Stimulated activated naive CD8-positive, alpha-beta T cell treated with anti-CD3 and anti-CD28 coated beads, Interleukin-15, Interleukin-2, amounts not matched to agents 100 ng/mL and 50 ng/mL, for 24 hours (primary cell): ENCODE data around the gene EMC6.

ENCODE experiments used
- H3K27ac Mint-ChIP-seq: one replicate; pipeline ENCODE4 v1.8.0; 2021; ENCODE audit warnings: mild to moderate bottlenecking, mixed read lengths
- H3K27me3 Mint-ChIP-seq: one replicate; pipeline ENCODE4 v1.8.0; 2021; ENCODE audit warnings: mixed read lengths
- H3K36me3 Mint-ChIP-seq: one replicate; pipeline ENCODE4 v1.8.0; 2021; ENCODE audit warnings: low read depth, mixed read lengths
- H3K4me1 Mint-ChIP-seq: one replicate; pipeline ENCODE4 v1.8.0; 2021; ENCODE audit warnings: low read depth, mixed read lengths
- H3K4me3 Mint-ChIP-seq: one replicate; pipeline ENCODE4 v1.8.0; 2021; ENCODE audit warnings: mild to moderate bottlenecking, mixed read lengths
- H3K9me3 Mint-ChIP-seq: one replicate; pipeline ENCODE4 v1.8.0; 2021; ENCODE audit warnings: mixed read lengths

EMC6 gene

DNA sequence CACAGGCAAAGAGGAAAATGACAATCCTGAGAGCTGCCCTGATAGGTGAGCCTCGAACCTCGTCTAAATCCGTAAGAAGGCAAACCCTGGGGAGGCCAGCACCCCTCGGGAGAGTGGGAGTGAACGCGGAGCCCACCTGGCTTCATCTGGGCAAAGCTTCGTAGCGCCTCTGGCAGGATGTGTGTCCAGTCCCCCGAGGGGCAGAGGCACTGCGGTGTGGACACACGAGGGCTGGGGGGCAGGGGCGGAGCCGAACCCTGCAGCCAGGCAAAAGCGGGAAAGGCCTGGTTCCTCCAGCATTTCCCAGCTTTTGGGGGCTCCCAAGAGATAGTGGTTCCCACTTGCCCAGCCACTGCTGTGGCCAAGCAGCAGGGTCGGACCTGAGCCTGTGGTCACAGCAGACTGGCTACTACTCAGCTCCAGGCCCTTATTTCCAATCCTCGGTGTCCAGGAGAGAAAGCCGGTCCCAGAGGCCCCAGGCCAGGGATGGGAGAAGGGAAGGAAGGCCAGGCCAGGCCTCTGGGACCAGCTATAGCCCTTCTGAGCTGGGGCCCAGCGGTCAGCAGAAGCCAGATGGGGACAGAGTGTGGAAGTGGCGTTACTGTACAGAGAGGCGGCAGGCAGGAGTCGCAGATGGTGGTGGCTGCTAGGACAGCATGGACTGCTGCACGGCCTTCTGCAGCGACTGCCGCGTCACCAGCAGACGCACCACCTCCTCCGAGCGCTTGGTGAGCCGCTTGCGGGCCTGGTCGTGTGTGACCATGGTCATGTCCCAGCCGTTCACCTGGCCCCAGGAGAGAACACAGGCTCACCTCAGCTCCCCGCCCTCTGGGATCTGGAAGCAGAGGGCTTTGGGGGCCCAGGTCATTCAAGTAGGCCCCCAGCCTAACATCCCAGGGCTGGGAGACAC lies 5.3 kb upstream of the EMC6 start:
- Mint-ChIP-seq H3K9me3 (no peaks in the 10 kb centered on the region), H3K27me3 (no peaks in the 10 kb centered on the region), H3K27ac (no peak overlapping the region), H3K4me1 (peaks cover 5% of the 10 kb centered on the region), H3K36me3 (no peaks in the 10 kb centered on the region), H3K4me3 (no peak overlapping the region)

DNA sequence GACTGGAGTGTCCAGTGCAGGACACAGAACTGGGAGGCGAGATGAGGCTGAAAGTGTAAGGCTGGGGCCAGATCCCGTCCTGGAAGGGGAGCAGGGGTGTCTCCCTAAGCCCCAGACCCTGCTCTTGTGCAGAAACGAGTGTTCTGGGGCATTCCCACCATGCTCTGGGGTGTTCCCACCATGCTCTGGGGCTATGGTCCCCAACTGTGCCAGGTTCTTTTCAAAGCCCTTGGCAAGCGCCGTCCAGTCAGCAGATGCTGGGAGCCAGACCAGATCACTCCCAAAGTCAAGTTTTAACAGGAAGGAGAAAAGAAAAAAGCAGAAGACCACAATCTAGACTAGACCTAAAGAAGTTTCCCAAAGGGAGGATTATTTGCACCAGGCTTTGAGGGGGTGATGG lies 2.8 kb upstream of the EMC6 start:
- no peak overlapping the region for H3K4me3 Mint-ChIP-seq
- no peaks in the 10 kb centered on the region for H3K27me3 Mint-ChIP-seq
- peaks cover 8% of the 10 kb centered on the region for H3K36me3 Mint-ChIP-seq
- H3K9me3 Mint-ChIP-seq, result no peaks in the 10 kb centered on the region
- H3K4me1 Mint-ChIP-seq, result peaks cover 20% of the 10 kb centered on the region
- no peak overlapping the region for H3K27ac Mint-ChIP-seq

DNA sequence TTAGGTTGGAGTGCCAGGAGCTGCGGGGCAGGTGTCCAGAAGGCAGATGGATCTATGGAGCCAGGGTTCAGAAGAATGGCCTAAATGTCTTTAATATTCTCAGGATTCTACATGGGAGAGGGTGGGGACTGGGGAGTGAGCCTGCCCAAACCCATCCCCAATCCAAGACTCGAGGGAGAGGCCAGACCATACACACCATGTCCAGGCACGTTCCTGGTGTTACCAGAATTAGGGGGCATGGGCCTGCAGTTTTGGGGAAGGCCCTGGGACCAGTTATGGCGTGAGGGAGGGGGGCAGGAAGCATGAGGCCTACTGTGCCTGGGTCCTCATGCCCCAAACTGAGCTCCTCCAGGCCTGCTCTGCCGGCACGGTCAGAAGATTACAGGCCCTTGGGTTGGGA lies 2.1 kb upstream of the EMC6 start:
- no peak overlapping the region for H3K4me3 Mint-ChIP-seq
- H3K27me3 Mint-ChIP-seq, result no peaks in the 10 kb centered on the region
- H3K27ac Mint-ChIP-seq, result no peak overlapping the region
- H3K4me1 Mint-ChIP-seq, result peaks cover 22% of the 10 kb centered on the region
- H3K9me3 Mint-ChIP-seq, result no peaks in the 10 kb centered on the region
- peaks cover 9% of the 10 kb centered on the region for H3K36me3 Mint-ChIP-seq

DNA sequence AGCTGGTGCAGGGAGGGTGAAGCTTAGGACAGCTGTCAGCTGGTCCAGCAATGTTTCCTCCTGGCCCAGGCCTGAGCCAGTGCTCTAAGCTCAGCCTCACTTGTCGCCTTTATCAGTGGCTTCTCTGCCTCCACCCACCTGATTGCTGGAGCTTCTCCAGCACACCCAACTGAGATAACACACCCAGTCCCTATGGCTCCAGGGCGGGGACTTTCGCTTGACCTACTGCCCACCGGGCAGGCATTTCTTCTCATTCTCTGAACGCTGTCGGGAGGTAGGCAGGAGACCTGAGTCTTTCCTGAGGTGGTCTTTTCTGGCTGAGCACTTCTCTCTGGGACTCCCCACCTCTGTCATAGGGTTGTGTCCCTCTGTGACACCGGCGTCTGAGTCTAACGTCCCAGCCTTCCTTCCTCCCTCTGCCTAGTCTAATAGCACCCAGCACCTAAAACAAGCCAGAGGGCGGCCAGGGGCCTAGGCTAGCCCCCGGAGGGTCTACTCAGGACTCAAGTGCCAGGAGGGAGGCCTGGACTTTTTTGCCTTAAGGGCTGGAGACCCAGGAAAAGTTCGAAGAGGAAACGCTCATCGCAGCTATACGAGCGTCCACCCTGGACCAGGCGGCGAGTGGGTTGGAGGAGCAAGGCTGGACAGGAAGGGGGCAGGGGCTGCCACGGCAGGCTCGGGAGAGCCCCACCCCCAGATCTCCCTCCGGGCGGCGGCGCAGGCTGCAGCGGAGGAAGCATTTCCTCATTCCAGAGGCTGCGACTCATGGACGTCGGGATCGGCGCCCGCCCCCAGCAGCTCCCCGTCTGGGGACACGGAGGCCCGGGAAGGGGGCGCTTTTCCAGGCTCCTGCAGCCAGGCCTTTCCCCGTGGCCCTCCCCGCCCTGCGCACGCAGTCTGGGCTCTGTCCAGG lies 990 bp upstream of the EMC6 start:
- H3K4me3 Mint-ChIP-seq, result peak overlapping the region; percentile 94
- H3K27ac Mint-ChIP-seq, result peak overlapping the region; percentile 61
- peaks cover 14% of the 10 kb centered on the region for H3K36me3 Mint-ChIP-seq
- peaks cover 25% of the 10 kb centered on the region for H3K4me1 Mint-ChIP-seq
- no peaks in the 10 kb centered on the region for H3K27me3 Mint-ChIP-seq
- H3K9me3 Mint-ChIP-seq, result no peaks in the 10 kb centered on the region

DNA sequence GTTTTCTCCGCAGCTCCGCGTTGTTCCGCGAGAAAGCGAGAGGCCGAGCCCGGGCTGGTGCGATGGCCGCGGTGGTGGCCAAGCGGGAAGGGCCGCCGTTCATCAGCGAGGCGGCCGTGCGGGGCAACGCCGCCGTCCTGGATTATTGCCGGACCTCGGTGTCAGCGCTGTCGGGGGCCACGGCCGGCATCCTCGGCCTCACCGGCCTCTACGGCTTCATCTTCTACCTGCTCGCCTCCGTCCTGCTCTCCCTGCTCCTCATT lies 404 bp downstream of the EMC6 start:
- peaks cover 25% of the 10 kb centered on the region for H3K4me1 Mint-ChIP-seq

DNA sequence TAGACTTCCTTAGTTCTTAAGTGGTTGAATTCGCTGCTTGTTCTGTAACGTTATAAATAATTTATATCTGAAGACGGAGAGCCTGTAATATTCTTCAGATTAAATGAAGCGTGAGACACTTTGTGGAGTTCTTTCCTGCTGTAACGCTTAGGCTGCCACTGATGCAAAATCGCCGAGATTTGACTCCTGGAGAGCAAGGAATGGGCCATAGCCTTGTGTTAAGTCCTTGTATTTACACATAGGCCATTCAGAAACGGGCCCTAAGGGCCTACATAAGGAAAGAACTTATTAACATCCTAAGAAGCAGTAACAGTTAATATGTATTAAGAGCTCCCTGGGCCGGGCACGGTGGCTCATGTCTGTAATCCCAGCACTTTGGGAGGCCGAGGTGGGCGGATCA lies 936 bp downstream of the EMC6 start:
- Mint-ChIP-seq H3K27ac (peak overlapping the region; percentile 94), H3K4me3 (peak overlapping the region; percentile 94), H3K9me3 (no peaks in the 10 kb centered on the region), H3K36me3 (peaks cover 14% of the 10 kb centered on the region), H3K27me3 (no peaks in the 10 kb centered on the region), H3K4me1 (peaks cover 25% of the 10 kb centered on the region)

More for the DNA sequence above, 404 bp downstream of the EMC6 start:
- H3K4me3 Mint-ChIP-seq, result peak overlapping the region; percentile 94
- peak overlapping the region; percentile 94 for H3K27ac Mint-ChIP-seq
- peaks cover 14% of the 10 kb centered on the region for H3K36me3 Mint-ChIP-seq
- no peaks in the 10 kb centered on the region for H3K9me3 Mint-ChIP-seq
- H3K27me3 Mint-ChIP-seq, result no peaks in the 10 kb centered on the region

DNA sequence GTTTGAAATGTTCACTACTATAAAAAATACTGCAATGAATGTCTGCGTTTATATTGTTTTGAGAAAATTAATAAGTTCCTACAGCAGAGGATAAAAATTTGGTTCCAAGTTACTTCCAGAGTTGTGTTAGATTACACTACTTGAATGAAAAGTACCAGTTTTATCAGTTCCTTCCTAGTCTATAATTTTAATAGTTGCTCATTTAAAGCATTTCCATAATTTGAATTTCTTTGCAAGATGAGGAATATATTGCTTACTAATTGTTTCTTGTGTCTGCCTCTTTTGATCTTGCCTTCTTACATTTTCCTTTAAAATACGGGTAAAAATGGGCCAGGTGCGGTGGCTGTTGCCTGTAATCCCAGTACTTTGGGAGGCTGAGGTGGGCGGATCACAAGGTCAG lies 4.0 kb downstream of the EMC6 start:
- H3K36me3 Mint-ChIP-seq, result peaks cover 14% of the 10 kb centered on the region
- no peaks in the 10 kb centered on the region for H3K27me3 Mint-ChIP-seq
- H3K4me1 Mint-ChIP-seq, result peaks cover 21% of the 10 kb centered on the region
- H3K4me3 Mint-ChIP-seq, result no peak overlapping the region
- no peak overlapping the region for H3K27ac Mint-ChIP-seq
- H3K9me3 Mint-ChIP-seq, result no peaks in the 10 kb centered on the region

DNA sequence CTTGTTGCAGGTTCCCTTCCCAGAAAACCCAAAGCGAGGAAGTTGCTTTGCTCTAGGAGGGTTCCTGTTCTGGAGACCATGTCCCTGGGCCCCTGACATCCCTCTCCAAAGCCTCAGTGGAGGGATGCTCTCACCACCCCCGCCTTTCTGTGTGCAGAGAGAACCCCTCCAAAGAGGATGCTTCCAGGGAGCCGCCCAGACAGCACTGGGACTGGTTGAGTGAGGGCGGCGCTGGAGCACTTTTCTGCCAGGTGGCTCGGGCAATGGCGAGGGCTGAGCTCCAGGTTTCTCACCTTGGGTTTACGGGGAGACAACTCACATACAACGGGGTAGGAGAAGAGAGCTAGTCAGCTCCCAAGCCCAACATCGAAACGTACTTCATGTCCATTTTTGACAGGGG lies 7.3 kb downstream of the EMC6 start:
- H3K4me3 Mint-ChIP-seq, result no peak overlapping the region
- H3K9me3 Mint-ChIP-seq, result no peaks in the 10 kb centered on the region
- H3K27ac Mint-ChIP-seq, result no peak overlapping the region
- peaks cover 5% of the 10 kb centered on the region for H3K36me3 Mint-ChIP-seq
- peaks cover 5% of the 10 kb centered on the region for H3K4me1 Mint-ChIP-seq
- H3K27me3 Mint-ChIP-seq, result no peaks in the 10 kb centered on the region

DNA sequence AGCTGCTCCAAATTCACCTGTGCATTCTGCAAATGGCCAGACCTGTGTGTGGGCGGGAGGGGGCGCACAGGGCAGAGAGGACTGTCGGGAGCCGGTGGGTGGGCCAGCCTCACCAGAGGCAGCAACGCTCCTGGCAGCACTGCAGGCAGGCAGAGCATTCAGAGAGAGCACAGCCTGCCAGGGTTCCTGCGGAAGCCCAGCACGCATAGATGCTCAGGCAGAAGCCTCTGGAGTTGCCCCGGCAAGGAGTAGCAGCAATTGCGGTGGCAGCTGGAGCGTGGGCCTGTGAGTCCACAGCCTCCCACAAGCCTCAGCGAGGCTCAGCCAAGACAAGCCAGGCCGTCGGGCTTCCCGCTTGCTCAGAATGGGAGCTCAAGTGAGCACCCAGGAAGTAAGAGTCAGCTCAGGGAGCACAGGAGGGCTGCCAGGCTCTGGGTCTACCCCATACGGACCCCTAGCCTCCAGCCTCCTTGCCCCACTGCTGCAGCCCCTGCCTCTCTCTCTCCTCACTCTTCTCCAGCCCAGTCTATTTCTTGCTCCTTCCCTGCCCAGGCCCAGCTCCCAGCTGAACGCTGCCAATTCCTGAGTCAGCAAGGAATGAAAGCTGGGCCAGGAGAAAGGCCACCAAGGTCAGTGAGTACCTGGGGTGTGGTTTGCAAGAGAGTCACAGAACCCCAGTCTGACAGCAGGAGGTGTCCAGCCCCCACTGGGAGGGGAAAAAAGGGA lies 9.6 kb downstream of the EMC6 start:
- Mint-ChIP-seq H3K27me3 (no peaks in the 10 kb centered on the region), H3K9me3 (no peaks in the 10 kb centered on the region), H3K27ac (no peak overlapping the region), H3K36me3 (peaks cover 3% of the 10 kb centered on the region), H3K4me3 (no peak overlapping the region), H3K4me1 (peaks cover 4% of the 10 kb centered on the region)

DNA sequence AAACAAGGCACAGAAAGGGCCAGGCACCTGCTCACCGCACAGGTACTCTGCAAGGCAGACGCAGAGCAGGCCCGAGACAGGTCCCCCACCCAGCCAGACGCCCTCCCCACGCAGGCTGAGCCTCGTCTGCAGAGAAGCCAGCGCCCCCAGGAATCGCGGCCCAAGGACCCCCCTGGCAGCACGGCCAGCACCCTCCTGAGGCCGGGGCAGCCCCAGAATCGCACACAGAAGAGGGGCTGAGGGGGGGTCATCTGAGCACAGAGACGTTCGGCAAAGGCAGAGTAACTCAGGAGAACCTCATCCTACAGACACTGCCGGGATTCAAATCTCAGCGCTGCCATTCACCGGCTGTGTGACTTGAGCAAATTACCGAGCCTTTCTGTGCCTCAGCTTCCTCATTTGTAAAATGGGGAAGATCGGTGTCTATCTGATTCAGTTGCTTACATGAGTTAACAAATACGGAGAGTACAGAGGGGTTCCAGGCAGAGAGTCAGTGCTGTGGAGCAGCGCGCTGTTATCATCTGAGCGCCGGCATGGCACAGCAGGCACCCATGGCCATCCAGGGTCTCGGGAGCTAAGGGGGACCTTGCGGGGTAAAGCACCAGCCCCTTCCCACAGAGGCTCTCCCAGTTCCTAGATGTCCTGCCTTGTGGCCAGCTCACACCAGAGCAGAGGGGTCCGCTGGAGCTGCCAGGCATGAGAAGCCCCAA lies 10.4 kb downstream of the EMC6 start:
- no peak overlapping the region for H3K27ac Mint-ChIP-seq
- H3K36me3 Mint-ChIP-seq, result peaks cover 3% of the 10 kb centered on the region
- H3K4me1 Mint-ChIP-seq, result peaks cover 5% of the 10 kb centered on the region
- H3K4me3 Mint-ChIP-seq, result no peak overlapping the region
- no peaks in the 10 kb centered on the region for H3K9me3 Mint-ChIP-seq
- H3K27me3 Mint-ChIP-seq, result no peaks in the 10 kb centered on the region

DNA sequence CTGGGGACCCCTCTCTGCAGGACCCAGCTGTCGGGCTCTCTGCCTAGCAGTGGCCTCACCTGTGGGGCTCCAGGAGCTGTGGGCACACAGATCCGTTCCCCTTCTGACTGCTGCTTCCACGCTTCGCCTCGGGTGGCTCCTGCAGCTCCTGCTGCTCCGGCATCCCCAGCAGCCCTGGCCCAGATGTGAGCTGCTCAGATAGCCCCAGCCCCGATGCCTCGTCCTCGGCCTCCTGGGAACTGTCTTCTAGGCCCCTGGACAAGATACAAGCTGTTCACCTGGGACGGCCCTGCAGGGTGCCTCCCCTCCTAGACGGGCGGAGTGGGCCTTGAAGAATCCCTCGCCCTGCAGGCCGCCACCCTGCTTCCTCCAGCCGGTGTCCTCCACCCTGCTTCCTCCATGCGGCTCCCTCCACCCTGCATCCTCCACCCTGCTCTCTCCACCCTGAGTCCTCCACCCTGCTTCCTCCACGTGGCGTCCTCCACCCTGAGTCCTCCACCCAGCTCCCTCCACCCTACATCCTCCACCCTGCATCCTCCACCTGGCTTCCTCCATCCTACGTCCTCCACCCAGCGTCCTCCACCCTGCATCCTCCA lies 11.0 kb downstream of the EMC6 start:
- Mint-ChIP-seq H3K36me3 (peaks cover 3% of the 10 kb centered on the region), H3K4me3 (no peak overlapping the region), H3K4me1 (peaks cover 5% of the 10 kb centered on the region), H3K27ac (no peak overlapping the region), H3K9me3 (no peaks in the 10 kb centered on the region), H3K27me3 (no peaks in the 10 kb centered on the region)

DNA sequence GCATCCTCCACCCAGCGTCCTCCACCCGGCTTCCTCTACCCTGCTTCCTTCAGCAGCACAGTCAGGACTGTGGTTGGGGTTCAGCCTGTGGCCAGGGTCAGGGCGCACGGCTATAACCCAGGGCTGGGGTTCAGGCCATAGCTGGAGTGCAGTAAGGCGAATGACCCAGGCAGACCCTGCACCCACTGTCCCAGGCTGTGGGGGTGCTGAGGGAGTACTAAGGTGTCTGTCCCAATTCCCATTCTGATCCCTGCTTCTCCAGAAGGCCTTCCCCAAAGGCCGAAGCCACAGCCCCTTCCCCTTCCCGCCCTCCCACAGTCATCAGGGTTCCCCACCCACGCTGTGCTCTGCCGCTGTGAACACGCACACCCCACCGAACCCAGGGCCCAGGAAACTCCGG lies 12.4 kb downstream of the EMC6 start:
- no peaks in the 10 kb centered on the region for H3K9me3 Mint-ChIP-seq
- peaks cover 5% of the 10 kb centered on the region for H3K4me1 Mint-ChIP-seq
- H3K36me3 Mint-ChIP-seq, result peaks cover 3% of the 10 kb centered on the region
- no peak overlapping the region for H3K27ac Mint-ChIP-seq
- H3K4me3 Mint-ChIP-seq, result no peak overlapping the region
- no peaks in the 10 kb centered on the region for H3K27me3 Mint-ChIP-seq

DNA sequence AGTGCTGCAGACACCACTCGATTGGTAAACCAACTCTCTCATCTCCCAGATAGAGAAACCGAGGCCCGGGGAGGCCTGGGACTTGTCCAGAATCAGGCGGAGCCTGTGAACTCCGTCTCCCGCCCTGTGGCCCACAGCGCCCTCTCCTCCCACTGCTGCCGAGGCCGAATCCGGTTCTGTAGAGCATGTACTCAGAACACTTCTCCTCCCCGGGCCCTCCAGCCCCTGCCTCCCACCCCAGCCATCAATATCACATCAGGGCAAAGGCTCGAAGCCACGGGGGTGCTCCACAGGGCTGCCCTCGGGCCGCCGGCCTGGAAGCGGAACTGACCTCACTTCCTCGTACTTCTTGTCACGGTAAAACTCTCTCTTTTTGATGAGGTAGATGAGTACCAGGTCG lies 13.0 kb downstream of the EMC6 start:
- Mint-ChIP-seq H3K9me3 (no peaks in the 10 kb centered on the region), H3K27ac (no peak overlapping the region), H3K27me3 (no peaks in the 10 kb centered on the region), H3K4me3 (no peak overlapping the region), H3K4me1 (peaks cover 5% of the 10 kb centered on the region), H3K36me3 (peaks cover 3% of the 10 kb centered on the region)

DNA sequence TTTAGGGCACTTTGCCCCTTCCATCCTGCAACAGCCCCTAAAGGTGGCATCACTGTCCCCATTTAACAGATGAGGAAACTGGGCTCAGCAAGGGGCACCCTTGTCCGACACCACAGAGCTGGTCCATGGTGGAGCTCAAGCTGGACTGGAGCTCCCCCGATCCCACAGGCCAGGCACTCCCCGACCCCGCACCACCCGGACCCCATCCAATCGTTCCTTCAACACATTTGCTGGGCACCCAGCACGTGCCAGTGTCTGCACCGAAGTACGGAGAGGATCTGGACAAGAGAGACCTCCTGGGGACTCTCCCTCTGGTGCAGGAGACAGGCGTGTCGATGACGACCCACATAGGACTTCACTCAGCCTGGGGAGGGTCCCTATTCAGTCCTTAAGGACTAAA lies 13.4 kb downstream of the EMC6 start:
- H3K4me1 Mint-ChIP-seq, result peaks cover 5% of the 10 kb centered on the region
- H3K9me3 Mint-ChIP-seq, result no peaks in the 10 kb centered on the region
- no peak overlapping the region for H3K27ac Mint-ChIP-seq
- H3K4me3 Mint-ChIP-seq, result no peak overlapping the region
- peaks cover 3% of the 10 kb centered on the region for H3K36me3 Mint-ChIP-seq
- no peaks in the 10 kb centered on the region for H3K27me3 Mint-ChIP-seq
